ENCODE data around the gene GIPR.
"Not testable (repeated sequence)": the region's sequence is repeated elsewhere in the genome, so short reads cannot be mapped to it uniquely, and the experiment has no call there.

GIPR gene

GRCh38 chr19:45691516-45692186 is 23.6 kb downstream of the GIPR start, which contains the start of gene SNRPD2:
Gene SNRPD2 (minus strand): TSS chr19:45691953. CDS start chr19:45691888, 65 bp downstream.
- in situ Hi-C loops (cut with MboI; ENCODE audit: low sequenced_read_pairs), result no loop called here

- in situ Hi-C loops (cut with MboI; ENCODE audit: low sequenced_read_pairs), result no loop called here
These were observed 24.4 kb downstream of the GIPR start, which contains the start of gene QPCTL for GRCh38 chr19:45692187-45693105. Gene QPCTL (plus strand): TSS chr19:45692666. CDS start chr19:45692704, 38 bp downstream.

GRCh38 chr19:45693106-45693788 is 25.2 kb downstream of the GIPR start:
- in situ Hi-C loops (cut with MboI; ENCODE audit: low sequenced_read_pairs), result no loop called here

- in situ Hi-C loops (cut with MboI; ENCODE audit: low sequenced_read_pairs), result no loop called here
These were observed 33.7 kb downstream of the GIPR start for GRCh38 chr19:45701676-45702075.

GRCh38 chr19:45705115-45705514 is 37.1 kb downstream of the GIPR start:
- in situ Hi-C loops (cut with MboI; ENCODE audit: low sequenced_read_pairs), result no loop called here

GRCh38 chr19:45705710-45706415 is 37.8 kb downstream of the GIPR start:
- in situ Hi-C loops (cut with MboI; ENCODE audit: low sequenced_read_pairs), result no loop called here

GRCh38 chr19:45710356-45711130 is 42.5 kb downstream of the GIPR start:
- in situ Hi-C loops (cut with MboI; ENCODE audit: low sequenced_read_pairs), result no loop called here

GRCh38 chr19:45711851-45712698 is 44.1 kb downstream of the GIPR start:
- in situ Hi-C loops (cut with MboI; ENCODE audit: low sequenced_read_pairs), result no loop called here

- in situ Hi-C loops (cut with MboI; ENCODE audit: low sequenced_read_pairs), result no loop called here
These were observed 44.7 kb downstream of the GIPR start for GRCh38 chr19:45712699-45713067.

GRCh38 chr19:45713141-45713540 is 45.1 kb downstream of the GIPR start:
- in situ Hi-C loops (cut with MboI; ENCODE audit: low sequenced_read_pairs), result no loop called here

- in situ Hi-C loops (cut with MboI; ENCODE audit: low sequenced_read_pairs), result no loop called here
These were observed 47.1 kb downstream of the GIPR start for GRCh38 chr19:45715139-45715538.

- in situ Hi-C loops (cut with MboI; ENCODE audit: low sequenced_read_pairs), result no loop called here
These were observed 48.5 kb downstream of the GIPR start for GRCh38 chr19:45716359-45717130.

GRCh38 chr19:45717131-45717982 is 49.3 kb downstream of the GIPR start:
- in situ Hi-C loops (cut with MboI; ENCODE audit: low sequenced_read_pairs), result no loop called here

GRCh38 chr19:45717983-45718650 is 50.1 kb downstream of the GIPR start:
- in situ Hi-C loops (cut with MboI; ENCODE audit: low sequenced_read_pairs), result no loop called here

GRCh38 chr19:45720065-45720464 is 52.0 kb downstream of the GIPR start:
- in situ Hi-C loops (cut with MboI; ENCODE audit: low sequenced_read_pairs), result not testable (repeated sequence)

- in situ Hi-C loops (cut with MboI; ENCODE audit: low sequenced_read_pairs), result not testable (repeated sequence)
These were observed 60.7 kb downstream of the GIPR start for GRCh38 chr19:45728683-45729082.

GRCh38 chr19:45729800-45730290 is 61.8 kb downstream of the GIPR start:
- in situ Hi-C loops (cut with MboI; ENCODE audit: low sequenced_read_pairs), result no loop called here

Data from HL-60/S4 treated with retinoic acid at 250 ng/mL for 4 days and 3 days (cell line).